HEK293 (cell line): ENCODE data around the gene SYCN.

Experiments used
- CTCF ChIA-PET: fragments of 350-600 bp; formaldehyde crosslinking; extraction: SDS; loops from one replicate; lab custom pipeline; 2021; ENCODE audit warnings: antibody characterized with exemption; lab: Yijun Ruan, JAX
- POLR2A ChIA-PET: fragments of 300-600 bp; formaldehyde crosslinking; extraction: SDS; loops from one replicate; lab custom pipeline; 2020; ENCODE audit warnings: antibody characterized with exemption, inconsistent platforms; lab: Yijun Ruan, JAX
- H3K27ac ChIP-seq: fragments of 200-500 bp; sonication (Bioruptor generic); 2 replicates; pipeline ENCODE4 v1.5.1; 2014; ENCODE audit warnings: low read depth, low read length, control low read depth, inconsistent platforms; ENCODE audit errors: extremely low read depth
- H3K36me3 ChIP-seq, 2 experiments: fragments of 200-500 bp in 1 of 2; sonication (Bioruptor generic) in 1 of 2; 1 replicate in 1 of 2; 2 replicates in 1 of 2; pipeline ENCODE4 v1.5.1; 2014 to 2017; ENCODE audit warnings: inconsistent platforms in 2 of 2, low read length in 2 of 2; ENCODE audit not compliant: control insufficient read depth in 2 of 2, insufficient read depth in 1 of 2
- H3K4me1 ChIP-seq: fragments of 200-500 bp; sonication (Bioruptor generic); 2 replicates; pipeline ENCODE4 v1.5.1; 2014; ENCODE audit warnings: mild to moderate bottlenecking, low read length, inconsistent platforms; ENCODE audit not compliant: control insufficient read depth, insufficient read depth
- H3K4me3 ChIP-seq: 2 replicates; pipeline ENCODE4 v1.5.1; 2011; ENCODE audit warnings: low read depth, mild to moderate bottlenecking, control low read depth, low read length, moderate library complexity
- H3K9me3 ChIP-seq: fragments of 200-500 bp; sonication (Bioruptor generic); 2 replicates; pipeline ENCODE4 v1.5.1; 2014; ENCODE audit warnings: low read depth, low read length, inconsistent platforms; ENCODE audit not compliant: control insufficient read depth, insufficient read depth
- CTCF ChIP-seq: fragments of 450-650 bp; formaldehyde crosslinking; IDR thresholded peaks from 2 replicates; pipeline ENCODE4 v1.5.1; 2016; ENCODE audit warnings: missing biosample characterization, missing genetic modification characterization
- GFI1B ChIP-seq: fragments of 450-650 bp; formaldehyde crosslinking; IDR thresholded peaks from 2 replicates; pipeline ENCODE4 v1.5.1; 2016; ENCODE audit warnings: missing biosample characterization, missing genetic modification characterization
- GLI2 ChIP-seq: fragments of 450-650 bp; formaldehyde crosslinking; IDR thresholded peaks from 2 replicates; pipeline ENCODE4; 2017; ENCODE audit warnings: missing biosample characterization, missing genetic modification characterization, low read depth, borderline replicate concordance
- SALL2 ChIP-seq: fragments of 450-650 bp; formaldehyde crosslinking; IDR thresholded peaks from 2 replicates; pipeline ENCODE4 v1.5.0; 2017; ENCODE audit warnings: missing biosample characterization, mild to moderate bottlenecking, missing genetic modification characterization, borderline replicate concordance
- SCRT1 ChIP-seq: fragments of 450-650 bp; formaldehyde crosslinking; IDR thresholded peaks from 2 replicates; pipeline ENCODE4 v1.5.1; 2016; ENCODE audit warnings: missing biosample characterization, missing genetic modification characterization, borderline replicate concordance
- SCRT2 ChIP-seq: fragments of 450-650 bp; formaldehyde crosslinking; IDR thresholded peaks from 2 replicates; pipeline ENCODE4 v1.5.1; 2016; ENCODE audit warnings: missing biosample characterization, missing genetic modification characterization
- ZBTB48 ChIP-seq: fragments of 450-650 bp; formaldehyde crosslinking; IDR thresholded peaks from 2 replicates; pipeline ENCODE4 v1.5.1; 2016; ENCODE audit warnings: missing biosample characterization, missing genetic modification characterization
- ZEB2 ChIP-seq: fragments of 450-650 bp; formaldehyde crosslinking; IDR thresholded peaks from 2 replicates; pipeline ENCODE4 v1.5.1; 2016; ENCODE audit warnings: missing biosample characterization, missing genetic modification characterization
- ZNF223 ChIP-seq: fragments of 450-650 bp; formaldehyde crosslinking; IDR thresholded peaks from 2 replicates; pipeline ENCODE4 v1.5.1; 2016; ENCODE audit warnings: missing biosample characterization, missing genetic modification characterization
- ZNF404 ChIP-seq: fragments of 450-650 bp; formaldehyde crosslinking; IDR thresholded peaks from 2 replicates; pipeline ENCODE4 v1.5.1; 2017; ENCODE audit warnings: missing biosample characterization, missing genetic modification characterization
- ZNF521 ChIP-seq: fragments of 450-650 bp; formaldehyde crosslinking; IDR thresholded peaks from 2 replicates; pipeline ENCODE4 v1.5.1; 2017; ENCODE audit warnings: missing biosample characterization, mild to moderate bottlenecking, missing genetic modification characterization
- ZNF560 ChIP-seq: fragments of 450-650 bp; formaldehyde crosslinking; IDR thresholded peaks from 2 replicates; pipeline ENCODE4 v1.5.1; 2017; ENCODE audit warnings: missing biosample characterization, missing genetic modification characterization, borderline replicate concordance
- ZNF629 ChIP-seq: fragments of 450-650 bp; formaldehyde crosslinking; IDR thresholded peaks from 2 replicates; pipeline ENCODE4 v1.5.1; 2017; ENCODE audit warnings: missing biosample characterization, missing genetic modification characterization
- ZNF660 ChIP-seq: fragments of 450-650 bp; IDR thresholded peaks from 2 replicates; pipeline ENCODE4 v1.5.1; 2018; ENCODE audit warnings: missing biosample characterization, mild to moderate bottlenecking, missing genetic modification characterization
- ZNF785 ChIP-seq: fragments of 450-650 bp; formaldehyde crosslinking; IDR thresholded peaks from 2 replicates; pipeline ENCODE4 v1.5.1; 2016; ENCODE audit warnings: missing biosample characterization, missing genetic modification characterization
- ZSCAN4 ChIP-seq: fragments of 450-650 bp; formaldehyde crosslinking; IDR thresholded peaks from 2 replicates; pipeline ENCODE4 v1.5.1; 2017; ENCODE audit warnings: missing biosample characterization, missing genetic modification characterization

SYCN gene

GRCh38 chr19:39212375-39212742 lies 8.3 kb upstream of the SYCN start (continued):
- peak; percentile 76 for TF ChIP-seq CTCF (tag by site-specific recombination)
- TF ChIP-seq GFI1B (tag by site-specific recombination) = no peak
- TF ChIP-seq ZEB2 (tag by site-specific recombination) = peak; percentile 27; the same call in 1 of the 2 replicates
- TF ChIP-seq ZNF660 (tag by site-specific recombination) = no peak
- TF ChIP-seq ZNF223 (tag by site-specific recombination) = no peak
- TF ChIP-seq, all 188 proteins: peak for 17

GRCh38 chr19:39211731-39212374 lies 7.8 kb upstream of the SYCN start:
- peaks cover 2% of the 10 kb centered on the region; the same call in 1 of the 2 replicates for H3K9me3 ChIP-seq
- H3K4me1 ChIP-seq = no peaks in the 10 kb centered on the region
- H3K4me3 ChIP-seq = no peak overlapping the region
- ChIA-PET CTCF (interaction anchor here (0.6 to 4.6 kb wide), 30 partner anchors 9 to 944 kb away, joined by 3 to 36 read pairs (median 6); partner anchors contain the start of genes GMFG, MED29, PAF1 and SYCN), POLR2A (interaction anchor here (0.6 to 1.1 kb wide), 5 partner anchors 8 to 126 kb away, joined by 3 to 9 read pairs (median 4); no protein-coding TSS in a partner anchor)
- no peaks in the 10 kb centered on the region; a peak in 1 of 3 replicates for H3K36me3 ChIP-seq
- H3K27ac ChIP-seq = no peak overlapping the region
- peak; percentile 88 for TF ChIP-seq SCRT1 (tag by site-specific recombination)
- TF ChIP-seq SCRT2 = peak; percentile 71
- no peak for TF ChIP-seq ZNF785

DNA sequence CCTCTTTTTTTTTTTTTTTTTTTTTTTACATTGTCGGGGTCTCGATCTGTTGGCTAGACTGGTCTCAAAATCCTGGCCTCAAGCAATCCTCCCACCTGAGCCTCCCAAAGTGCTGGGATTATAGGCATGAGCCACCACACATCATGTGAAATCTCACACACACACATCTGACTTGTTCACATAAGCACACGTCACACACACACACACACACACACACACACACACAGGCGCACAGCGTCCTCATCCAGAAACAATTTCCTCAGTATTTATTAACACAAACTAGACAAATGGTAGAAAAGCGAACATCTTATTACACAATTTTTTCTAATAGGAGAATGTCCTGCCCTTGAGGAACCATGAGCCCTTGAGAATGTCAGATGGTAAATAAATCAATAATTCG lies 5.1 kb upstream of the SYCN start:
- CTCF ChIA-PET = no interaction called here
- POLR2A ChIA-PET = interaction anchor here (0.6 to 0.7 kb wide), 2 partner anchors 90 to 103 kb away, joined by 3 read pairs; no protein-coding TSS in a partner anchor
- no peaks in the 10 kb centered on the region; a peak in 1 of 3 replicates for H3K36me3 ChIP-seq

GRCh38 chr19:39208175-39208795 lies 4.2 kb upstream of the SYCN start:
- POLR2A ChIA-PET = interaction anchor here (0.7 kb wide), 2 partner anchors 102 to 104 kb away, joined by 3 read pairs; no protein-coding TSS in a partner anchor
- CTCF ChIA-PET = interaction anchor here (0.6 to 4.0 kb wide), 3 partner anchors 21 to 687 kb away, joined by 3 to 24 read pairs (median 4); no protein-coding TSS in a partner anchor
- no peak overlapping the region for H3K27ac ChIP-seq
- no peaks in the 10 kb centered on the region for H3K9me3 ChIP-seq
- H3K4me1 ChIP-seq = peaks cover 10% of the 10 kb centered on the region
- H3K36me3 ChIP-seq = no peaks in the 10 kb centered on the region
- no peak overlapping the region for H3K4me3 ChIP-seq
- TF ChIP-seq ZNF560 (tag by site-specific recombination) = no peak
- TF ChIP-seq ZBTB48 (tag by site-specific recombination) = peak; percentile 85

More for the DNA sequence above, 5.1 kb upstream of the SYCN start:
- H3K27ac ChIP-seq = no peak overlapping the region
- H3K4me1 ChIP-seq = peaks cover 10% of the 10 kb centered on the region
- TF ChIP-seq GLI2 (no peak), ZNF521 (tag by site-specific recombination) (no peak), ZNF404 (no peak), ZNF629 (tag by site-specific recombination) (no peak), SALL2 (tag by site-specific recombination) (0 out of 2 replicates have a peak, but pooled peaks have one; percentile 26), ZSCAN4 (tag by site-specific recombination) (peak; percentile 63; the same call in 1 of the 2 replicates)
- H3K4me3 ChIP-seq = no peak overlapping the region
- H3K9me3 ChIP-seq = no peaks in the 10 kb centered on the region
